Cortex of kidney (tissue), 1 donor: Measurements from ENCODE around the gene OTOG.
"Not testable (repeated sequence)": the region's sequence is repeated elsewhere in the genome, so short reads cannot be mapped to it uniquely, and the experiment has no call there.

Source experiments
- DNase-seq: peaks from one replicate; lab custom pipeline; 2025; lab: John Stamatoyannopoulos, UW

The OTOG gene

DNA sequence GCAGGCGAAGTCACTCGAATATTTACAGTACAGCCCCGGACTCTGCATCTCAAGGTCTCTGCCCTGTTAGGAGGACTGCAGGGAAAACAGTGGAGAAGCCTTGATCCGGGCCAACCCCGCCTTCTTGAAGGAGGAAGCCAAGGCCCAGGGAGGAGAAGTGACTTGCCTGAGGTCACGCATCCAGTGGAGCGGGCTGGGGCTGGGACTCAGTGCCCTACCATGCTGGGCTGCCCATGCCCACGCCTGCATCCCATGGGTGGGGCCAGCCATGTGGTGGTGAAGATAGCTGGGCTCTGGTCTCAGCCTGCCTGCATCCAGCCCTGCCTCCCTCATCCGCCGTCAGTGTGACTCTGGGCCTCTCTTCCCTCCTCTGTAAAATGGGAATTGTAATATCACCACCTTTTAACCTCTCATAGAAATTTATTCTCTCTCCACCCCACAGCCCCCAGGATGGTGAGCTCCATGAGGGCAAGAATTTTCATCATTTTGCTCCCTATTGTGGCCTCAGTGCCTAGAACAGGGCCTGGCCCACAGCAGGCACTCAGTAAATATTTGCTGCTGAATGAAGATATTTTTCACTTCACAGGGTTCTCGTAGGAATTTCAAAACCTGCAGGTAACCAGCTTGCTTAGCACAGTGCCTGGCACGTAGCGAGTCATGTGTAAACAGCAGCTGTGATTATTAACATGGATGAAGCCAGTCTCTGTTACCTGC, 57.3 kb downstream of the OTOG start:
- no peak for DNase-seq

DNA sequence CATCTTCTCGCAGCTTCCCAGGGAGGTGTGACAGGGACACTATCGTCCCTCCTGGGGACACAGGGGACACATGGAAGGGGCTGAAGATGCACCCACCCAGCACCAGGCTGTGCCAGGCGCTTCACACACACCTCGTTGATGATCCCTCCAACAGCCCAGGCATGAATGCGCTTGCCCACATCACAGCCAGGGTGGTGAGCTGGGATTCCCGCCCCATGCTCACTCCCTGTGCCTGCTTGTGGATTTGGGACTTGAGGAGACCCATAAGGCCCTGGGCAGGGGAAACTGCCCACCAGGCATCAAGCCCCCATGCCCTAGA, 57.8 kb downstream of the OTOG start:
- no peak for DNase-seq

DNA sequence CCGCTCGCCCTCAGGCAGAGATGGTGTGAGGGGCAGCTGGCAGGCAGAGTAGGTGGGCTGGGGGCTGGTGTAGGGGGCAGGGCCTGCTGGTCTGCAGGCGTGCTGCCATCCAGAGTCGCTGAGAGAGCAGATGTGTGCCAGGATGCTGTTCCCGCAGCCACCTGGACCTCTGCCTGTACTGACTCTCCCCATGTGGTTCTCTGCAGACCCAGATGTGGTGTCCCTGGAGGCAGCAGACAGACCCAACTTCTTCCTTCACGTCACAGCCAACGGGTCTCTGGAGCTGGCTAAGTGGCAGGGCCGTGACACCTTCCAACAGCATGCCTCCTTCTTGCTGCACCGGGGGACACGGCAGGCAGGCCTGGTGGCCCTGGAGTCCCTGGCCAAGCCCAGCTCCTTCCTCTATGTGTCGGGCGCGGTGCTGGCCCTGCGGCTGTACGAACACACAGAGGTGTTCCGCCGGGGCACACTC, 58.6 kb downstream of the OTOG start:
- DNase-seq, result no peak

DNA sequence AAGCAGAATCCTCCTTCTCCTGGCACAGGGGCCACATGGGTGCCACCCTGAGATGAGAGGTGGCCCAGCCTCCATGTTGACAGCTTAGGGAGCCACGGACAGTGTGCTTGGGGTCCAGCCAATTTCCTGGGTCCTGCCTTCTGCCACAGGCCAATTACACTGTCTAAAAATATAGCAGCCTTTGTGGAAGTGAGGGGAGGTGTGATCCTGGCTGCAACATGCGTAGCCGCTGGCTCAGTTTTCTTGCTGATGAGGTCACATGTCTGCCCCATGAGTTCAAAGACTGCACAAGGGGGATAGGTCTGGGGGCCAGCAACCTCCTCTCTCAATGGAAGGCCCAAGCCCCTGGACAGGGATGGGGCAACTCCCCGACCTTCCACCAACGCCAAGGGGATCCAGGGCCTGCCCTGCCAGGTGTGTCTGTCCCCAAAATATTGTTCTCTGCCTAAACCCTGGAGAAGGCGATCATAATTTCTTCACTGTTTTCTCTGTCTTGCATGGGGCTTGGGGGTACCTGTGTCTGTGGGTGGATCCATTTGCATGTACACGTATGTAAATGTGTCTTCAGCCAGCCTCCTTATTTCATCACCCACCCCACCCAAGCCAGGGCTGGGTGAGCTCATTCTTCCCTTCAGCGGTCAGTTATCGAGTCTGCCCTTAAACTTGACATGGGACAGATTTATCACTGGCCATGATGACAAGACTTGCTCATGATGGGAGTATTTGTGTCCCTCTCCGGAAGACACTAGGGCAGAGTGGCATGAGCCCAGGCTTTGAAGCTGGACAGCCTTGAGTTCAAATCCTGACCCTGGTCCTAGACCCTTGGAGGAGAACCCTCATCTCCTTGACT, 59.4 kb downstream of the OTOG start:
- no peak for DNase-seq

DNA sequence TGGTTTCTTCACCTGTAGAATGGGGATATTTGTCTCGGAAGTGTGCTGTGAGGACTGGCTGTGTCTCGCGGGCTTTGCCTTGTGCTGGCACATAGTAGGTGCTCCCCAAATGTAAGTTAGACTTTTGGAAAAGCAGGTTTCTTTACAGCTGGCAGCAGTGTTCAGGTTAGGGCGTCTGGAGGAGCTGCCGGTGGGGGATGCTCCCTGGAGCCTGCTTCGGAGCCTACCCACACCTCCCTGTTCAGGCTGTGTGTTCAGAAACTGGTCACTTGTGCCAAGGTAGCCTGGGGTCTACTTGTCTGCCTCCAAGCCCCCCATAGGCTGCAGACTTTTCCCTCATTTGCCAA, 60.0 kb downstream of the OTOG start:
- no peak for DNase-seq

DNA sequence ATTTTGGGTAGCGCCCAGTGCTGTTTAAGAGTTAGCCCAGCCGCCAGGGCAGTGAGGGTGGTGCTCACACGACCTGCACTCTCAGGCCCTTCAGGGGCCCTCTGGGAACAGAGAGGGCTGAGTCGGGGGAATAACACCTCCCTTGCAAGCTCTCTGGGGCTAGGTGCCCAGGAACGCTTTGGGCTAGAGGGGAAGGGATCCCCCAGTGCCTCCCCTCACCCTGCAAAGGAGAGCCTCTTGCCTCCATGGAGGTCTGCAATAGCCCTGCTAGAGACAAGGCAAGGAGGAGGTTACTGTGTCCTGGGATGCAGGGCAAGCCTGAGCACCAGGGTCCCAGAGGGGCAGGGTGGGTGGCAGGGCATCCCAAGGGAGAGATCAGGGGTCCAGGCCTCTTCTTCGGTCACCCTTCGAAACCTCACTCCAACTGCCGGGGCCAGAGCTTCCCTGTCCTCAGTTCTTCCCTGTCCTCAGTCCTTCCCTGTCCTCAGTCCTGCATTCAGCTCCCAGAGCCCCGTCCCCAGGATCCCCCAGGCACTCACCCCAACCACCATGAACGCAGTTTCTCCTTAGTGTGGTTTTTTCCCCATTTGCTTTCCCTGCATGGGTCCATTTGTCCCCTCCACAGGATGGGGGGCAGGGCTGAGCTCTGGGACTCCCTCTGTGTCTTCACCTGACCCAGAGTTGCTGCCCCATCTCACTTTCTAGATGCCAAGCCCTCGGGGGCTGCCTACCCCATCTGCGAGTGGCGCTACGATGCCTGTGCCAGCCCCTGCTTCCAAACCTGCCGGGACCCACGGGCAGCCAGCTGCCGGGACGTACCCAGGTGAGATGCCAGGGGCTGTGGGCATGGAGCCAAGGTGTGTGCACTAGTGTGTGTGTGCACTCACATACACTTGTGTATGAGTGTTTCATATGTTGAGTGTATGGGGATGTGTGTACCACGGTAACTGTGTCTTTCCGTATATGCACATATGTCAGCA, 60.8 kb downstream of the OTOG start:
- no peak for DNase-seq

DNA sequence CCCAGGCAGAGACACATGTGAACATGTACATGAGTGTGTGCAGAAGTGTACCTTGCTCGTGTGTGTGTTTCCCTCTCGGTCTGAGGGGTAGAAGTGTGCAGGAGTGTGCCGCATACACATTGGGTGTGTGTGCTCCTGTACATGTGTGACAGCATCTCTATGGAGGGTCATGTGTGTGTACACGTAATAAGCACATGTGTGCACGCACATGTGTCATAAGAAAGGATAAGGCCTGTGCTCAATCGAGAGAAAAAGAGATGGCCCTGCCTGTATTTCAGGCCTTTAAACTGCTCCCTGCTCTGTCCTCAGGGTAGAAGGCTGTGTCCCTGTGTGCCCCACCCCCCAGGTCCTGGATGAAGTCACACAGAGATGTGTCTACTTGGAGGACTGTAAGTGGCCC, 61.8 kb downstream of the OTOG start:
- DNase-seq, result no peak

DNA sequence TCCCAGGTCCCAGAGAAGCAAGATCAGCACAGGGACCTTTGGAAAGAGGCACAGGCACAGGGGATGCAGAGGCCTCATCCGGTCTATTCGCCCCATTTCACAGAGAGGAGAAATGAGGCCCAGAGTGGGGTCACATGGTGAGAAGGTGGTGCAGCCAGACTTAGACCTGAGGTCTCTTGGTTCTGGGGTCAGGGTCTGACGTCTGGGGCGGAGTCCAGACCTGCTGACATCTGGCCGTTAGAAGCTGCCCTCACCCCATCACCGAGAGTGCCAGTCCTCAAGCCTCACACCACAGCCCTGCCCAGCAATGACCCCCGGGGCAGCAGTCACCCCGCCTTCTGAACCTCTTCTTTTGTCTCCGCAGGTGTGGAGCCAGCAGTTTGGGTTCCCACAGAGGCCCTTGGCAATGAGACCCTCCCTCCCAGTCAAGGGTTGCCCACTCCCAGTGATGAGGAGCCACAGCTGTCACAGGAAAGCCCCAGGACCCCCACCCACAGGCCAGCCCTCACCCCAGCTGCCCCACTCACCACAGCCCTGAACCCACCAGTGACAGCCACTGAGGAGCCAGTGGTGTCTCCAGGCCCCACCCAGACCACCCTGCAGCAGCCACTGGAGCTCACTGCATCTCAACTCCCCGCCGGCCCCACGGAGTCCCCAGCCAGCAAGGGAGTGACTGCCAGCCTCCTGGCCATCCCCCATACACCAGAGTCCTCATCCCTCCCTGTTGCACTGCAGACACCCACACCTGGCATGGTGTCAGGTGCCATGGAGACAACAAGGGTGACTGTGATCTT, 62.4 kb downstream of the OTOG start:
- DNase-seq, result no peak

DNA sequence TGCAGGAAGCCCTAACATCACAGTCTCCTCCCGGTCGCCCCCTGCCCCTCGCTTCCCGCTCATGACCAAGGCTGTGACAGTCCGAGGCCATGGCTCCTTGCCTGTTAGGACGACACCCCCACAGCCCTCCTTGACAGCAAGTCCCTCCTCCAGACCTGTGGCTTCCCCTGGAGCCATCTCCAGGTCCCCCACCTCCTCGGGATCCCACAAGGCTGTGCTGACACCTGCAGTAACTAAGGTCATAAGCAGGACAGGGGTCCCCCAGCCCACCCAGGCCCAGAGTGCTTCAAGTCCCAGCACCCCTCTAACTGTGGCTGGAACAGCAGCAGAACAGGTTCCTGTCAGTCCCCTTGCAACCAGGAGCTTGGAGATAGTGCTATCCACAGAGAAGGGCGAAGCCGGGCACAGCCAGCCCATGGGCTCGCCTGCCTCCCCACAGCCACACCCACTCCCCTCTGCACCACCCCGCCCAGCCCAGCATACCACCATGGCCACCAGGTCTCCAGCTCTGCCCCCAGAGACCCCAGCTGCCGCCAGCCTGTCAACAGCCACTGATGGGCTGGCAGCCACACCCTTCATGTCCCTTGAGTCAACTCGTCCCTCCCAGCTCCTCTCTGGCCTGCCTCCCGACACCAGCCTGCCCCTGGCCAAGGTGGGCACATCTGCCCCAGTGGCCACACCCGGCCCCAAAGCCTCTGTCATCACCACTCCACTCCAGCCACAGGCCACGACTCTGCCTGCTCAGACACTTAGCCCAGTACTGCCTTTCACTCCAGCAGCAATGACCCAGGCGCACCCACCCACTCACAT, 63.2 kb downstream of the OTOG start:
- no peak for DNase-seq

DNA sequence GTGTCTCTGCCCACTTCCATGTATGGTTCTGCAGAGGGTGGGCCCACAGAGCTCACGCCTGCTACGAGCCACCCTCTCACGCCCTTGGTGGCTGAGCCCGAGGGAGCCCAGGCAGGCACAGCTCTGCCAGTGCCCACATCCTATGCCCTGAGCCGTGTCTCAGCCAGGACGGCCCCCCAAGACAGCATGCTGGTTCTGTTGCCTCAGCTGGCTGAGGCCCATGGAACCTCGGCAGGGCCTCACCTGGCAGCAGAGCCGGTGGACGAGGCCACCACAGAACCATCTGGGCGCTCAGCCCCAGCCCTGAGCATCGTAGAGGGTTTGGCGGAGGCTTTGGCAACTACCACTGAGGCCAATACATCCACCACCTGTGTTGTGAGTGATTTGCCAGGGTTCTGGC, 64.0 kb downstream of the OTOG start:
- DNase-seq, result no peak

DNA sequence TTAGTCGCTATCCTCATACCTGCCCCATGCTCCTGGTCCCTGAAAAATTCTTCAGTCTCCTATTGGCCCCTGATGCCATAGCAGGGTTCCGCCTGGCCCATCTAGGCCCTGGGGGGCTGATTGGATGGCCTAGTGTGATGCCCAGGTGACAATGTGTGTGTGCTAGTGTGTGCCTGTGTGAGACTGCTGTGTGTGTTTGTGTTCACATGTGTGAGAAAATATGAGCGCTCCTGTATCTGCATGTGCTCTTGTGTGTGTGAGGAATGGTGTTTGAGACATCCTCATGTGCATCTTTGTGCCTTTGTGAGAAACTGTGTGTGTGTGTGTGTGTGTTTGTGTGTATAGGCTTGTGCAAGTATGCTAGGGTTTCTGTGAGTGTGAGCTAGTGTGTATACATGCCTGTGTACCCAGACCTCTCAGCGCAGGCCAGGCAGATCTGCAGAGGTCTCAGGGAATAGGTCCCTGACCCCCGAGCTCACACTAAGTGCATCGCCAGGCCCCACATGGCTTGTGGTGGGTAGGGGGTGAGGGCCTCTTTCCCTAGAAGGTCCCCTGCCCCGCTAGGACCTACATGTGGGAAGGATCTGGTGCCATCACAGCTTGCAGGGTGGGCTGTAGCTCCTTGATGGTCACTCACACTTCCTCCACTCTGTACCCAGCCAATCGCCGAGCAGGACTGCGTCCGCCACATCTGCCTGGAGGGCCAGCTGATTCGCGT, 64.6 kb downstream of the OTOG start:
- DNase-seq, result no peak

DNA sequence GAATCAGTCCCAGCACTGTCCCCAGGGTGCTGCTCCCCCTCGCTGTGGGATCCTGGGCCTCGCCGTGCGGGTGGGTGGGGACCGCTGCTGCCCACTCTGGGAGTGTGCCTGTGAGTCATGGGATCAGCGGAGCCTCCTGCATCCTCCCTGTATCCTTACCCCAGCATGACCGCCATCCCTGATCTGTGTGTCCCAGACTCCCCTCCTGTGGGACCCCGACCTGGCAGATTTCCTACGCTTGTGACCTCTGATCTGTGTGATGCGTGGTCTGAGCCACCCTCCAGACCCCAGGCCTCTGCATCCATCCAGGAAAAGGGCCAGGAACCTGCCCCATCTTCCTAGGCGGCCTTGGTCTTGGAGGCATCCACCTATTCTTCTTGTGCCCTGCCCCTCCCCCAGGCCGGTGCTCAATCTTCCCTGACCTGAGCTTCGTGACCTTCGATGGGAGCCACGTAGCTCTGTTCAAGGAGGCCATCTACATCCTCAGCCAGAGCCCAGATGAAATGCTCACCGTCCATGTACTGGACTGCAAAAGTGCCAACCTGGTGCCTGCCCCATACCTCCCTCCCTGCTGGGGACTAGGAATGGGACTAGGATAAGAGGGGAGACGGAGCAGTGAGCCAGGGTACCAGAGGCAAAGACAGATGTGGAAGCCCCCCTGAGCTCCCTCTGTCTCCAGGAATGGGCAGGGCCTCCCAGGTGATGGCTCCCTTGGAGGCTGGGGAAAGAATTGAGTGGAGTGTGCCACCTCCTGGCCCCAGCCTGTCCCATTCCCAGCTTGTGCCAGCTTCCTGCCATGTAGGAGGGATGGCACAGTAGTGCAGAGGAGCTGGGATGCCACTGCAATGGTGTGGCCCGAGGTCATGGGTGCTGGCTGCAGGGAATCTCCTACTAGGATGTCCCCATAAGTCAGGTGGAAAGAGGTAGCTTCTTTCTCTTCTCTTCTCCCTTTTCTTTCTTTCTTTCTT, 65.4 kb downstream of the OTOG start:
- DNase-seq, result no peak

DNA sequence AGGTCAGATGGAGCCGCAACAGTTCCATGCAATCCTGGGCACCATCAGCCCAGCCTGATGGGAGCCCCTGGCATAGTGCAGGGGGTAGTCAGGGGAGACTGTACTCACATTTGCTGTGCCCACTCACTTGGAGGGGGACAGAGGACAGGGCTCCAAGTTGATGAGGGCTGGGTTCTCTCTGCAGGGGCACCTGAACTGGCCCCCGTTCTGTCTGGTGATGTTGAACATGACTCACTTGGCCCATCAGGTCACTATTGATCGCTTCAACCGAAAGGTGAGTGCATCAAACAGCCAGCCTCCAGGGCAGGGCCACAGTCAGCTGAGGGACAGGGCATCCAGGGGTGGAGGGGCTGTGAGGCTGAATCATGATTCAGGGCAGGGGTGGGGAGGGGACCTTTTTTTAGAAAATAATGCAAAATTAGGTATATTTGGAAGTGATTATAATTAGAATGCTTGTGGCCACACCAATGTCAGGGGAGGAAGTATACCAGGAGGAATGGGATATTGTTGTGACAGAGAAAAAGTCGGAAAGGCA, 66.4 kb downstream of the OTOG start:
- no peak for DNase-seq

DNA sequence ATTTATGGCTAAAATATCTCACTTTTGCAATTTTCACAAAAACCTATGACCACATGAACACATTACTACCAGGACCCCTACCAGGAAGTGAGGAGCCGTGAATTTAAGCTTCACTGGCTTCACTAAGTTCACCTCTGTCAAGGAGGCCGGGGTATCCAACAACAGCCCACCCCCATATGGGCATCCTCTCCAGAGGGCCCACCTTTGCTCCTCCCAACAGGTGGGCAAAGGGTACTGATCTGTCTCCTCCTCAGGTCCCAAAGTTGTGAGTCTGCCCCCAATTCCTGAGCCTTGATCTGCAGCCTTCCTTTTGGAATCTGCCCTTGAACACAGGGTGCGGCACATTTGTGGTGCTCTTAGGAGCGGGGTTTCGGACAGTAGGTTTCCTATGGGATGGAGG, 66.9 kb downstream of the OTOG start:
- no peak for DNase-seq

DNA sequence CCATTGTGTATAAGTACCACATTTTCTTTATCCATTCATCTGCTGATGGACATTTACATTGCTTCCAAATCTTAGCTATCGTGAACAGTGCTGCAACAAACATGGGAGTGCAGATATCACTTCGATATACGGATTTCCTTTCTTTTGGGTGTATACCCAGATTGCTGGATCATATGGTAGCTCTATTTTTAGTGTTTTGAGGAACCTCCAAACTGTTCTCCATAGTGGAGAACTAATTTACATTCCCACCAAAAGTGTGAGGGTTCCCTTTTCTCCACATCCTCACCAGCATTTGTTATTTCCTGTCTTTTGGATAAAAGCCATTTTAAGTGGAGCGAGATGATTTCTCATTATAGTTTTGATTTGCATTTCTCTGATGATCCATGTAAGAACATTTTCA, 75.7 kb downstream of the OTOG start:
- DNase-seq, result not testable (repeated sequence)

DNA sequence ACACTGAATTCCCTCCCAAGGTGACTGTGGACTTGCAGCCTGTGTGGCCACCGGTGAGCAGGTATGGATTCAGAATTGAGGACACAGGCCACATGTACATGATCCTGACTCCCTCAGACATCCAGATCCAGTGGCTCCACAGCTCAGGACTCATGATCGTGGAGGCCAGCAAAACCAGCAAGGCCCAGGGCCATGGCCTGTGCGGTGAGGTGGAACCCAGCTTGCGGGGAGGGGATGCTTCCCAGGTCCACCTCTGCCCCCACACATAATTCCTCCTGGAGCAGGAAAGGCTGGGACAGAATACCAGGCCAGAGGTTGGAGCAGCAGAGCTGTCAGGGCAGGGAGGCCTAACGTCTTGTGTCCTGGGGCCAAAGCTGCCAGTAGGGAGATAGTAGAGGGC, 82.1 kb downstream of the OTOG start:
- DNase-seq, result no peak

DNA sequence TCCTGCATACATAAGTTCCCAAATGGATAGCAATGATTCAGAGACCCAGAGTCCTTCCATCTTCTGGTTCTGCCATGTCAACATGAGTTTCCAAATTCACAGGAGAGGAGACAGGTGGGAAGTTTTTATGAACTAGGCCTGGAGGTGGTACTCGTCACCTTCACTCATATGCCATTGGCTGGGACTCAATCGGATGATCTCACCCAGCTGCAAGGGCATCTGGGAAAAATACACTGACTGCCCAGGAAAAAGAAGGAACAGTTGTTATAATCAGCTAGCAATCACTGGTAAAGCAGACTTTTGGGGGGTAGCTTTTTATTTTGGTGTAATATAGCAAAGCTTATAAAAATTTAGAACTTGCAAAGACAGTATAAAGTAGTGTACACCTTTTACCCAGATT, 83.9 kb downstream of the OTOG start:
- no peak for DNase-seq

DNA sequence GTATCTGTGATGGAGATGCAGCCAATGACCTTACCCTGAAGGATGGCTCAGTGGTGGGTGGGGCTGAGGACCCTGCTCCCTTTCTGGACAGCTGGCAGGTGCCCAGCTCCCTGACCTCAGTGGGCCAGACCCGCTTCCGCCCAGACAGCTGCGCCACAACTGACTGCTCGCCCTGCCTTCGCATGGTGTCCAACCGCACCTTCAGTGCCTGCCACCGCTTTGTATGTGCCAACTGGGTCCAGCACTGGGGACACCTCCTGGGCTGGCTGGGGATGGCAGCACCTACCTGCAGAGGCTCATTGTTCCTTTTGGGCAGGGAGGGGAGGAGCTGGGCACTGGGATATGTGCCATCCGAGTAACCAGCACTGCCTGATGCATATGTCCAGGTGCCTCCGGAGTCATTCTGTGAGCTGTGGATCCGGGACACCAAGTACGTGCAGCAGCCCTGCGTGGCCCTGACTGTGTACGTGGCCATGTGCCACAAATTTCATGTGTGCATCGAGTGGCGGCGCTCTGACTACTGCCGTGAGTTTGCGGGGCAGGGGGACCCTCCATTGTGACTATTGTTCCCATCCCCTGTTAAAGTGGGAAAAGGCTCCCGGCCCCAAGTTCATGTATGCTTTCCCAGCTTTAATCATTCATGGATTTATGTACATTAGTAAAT, 84.8 kb downstream of the OTOG start:
- no peak for DNase-seq
